ENCODE data around the gene RRAGB.

The RRAGB gene

DNA sequence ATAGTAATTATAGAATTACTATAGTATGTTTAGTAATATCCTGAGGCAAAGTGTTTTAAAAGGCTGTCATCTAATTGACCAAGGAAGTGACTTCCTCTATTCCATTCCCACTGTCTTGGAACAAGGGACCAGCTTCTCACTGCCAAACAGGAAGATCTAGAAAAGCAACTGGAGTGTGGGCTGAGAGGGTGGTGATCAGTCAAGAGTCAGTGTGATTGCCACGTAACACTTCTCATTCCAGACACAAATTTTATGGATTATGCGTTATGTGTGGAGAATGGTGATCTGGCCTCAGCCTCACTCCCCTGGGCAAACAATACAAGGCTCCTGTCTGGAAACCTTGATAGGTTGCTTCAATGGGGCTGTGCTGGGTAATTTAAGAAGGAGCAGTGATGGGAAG, 60.0 kb downstream of the RRAGB start:
- no peak overlapping the region for H3K27ac ChIP-seq
- TF ChIP-seq, protein P1, sequence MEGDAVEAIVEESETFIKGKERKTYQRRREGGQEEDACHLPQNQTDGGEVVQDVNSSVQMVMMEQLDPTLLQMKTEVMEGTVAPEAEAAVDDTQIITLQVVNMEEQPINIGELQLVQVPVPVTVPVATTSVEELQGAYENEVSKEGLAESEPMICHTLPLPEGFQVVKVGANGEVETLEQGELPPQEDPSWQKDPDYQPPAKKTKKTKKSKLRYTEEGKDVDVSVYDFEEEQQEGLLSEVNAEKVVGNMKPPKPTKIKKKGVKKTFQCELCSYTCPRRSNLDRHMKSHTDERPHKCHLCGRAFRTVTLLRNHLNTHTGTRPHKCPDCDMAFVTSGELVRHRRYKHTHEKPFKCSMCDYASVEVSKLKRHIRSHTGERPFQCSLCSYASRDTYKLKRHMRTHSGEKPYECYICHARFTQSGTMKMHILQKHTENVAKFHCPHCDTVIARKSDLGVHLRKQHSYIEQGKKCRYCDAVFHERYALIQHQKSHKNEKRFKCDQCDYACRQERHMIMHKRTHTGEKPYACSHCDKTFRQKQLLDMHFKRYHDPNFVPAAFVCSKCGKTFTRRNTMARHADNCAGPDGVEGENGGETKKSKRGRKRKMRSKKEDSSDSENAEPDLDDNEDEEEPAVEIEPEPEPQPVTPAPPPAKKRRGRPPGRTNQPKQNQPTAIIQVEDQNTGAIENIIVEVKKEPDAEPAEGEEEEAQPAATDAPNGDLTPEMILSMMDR (conservative IDR thresholded peaks at IDR 0.05), result no peak
- no peak for TF ChIP-seq ZFX (IDR thresholded peaks at IDR 0.05)

- TF ChIP-seq ZFX (IDR thresholded peaks at IDR 0.05), result no peak
- TF ChIP-seq, protein P1 (conservative IDR thresholded peaks at IDR 0.05), result no peak
- H3K27ac ChIP-seq, result no peak overlapping the region
Observed at GRCh38 chrX:55778322-55778721, 60.8 kb downstream of the RRAGB start.

DNA sequence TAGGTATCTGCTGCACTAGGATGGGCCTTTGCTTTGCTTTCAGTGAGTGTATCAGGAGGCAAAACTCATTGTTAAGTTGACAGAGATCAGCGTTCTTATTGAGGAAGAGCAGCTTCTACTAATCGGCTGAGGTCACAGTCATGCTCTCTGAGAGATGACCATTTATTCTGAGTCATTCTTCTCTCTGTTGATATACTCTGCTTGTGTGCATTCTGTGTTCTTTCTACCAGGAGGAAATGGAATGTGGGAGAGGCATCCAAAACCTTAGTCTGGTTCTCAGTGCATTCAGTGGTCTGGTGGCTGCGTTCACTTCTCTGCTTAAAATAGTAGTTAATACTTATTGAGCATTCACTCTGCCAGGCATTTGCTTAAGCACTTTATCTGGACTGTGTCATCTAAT, 66.2 kb downstream of the RRAGB start:
- no peak for TF ChIP-seq ZFX (IDR thresholded peaks at IDR 0.05)
- TF ChIP-seq, protein P1 (conservative IDR thresholded peaks at IDR 0.05), result no peak
- no peak overlapping the region for H3K27ac ChIP-seq

- TF ChIP-seq, protein P1 (conservative IDR thresholded peaks at IDR 0.05), result no peak
- no peak for TF ChIP-seq ZFX (IDR thresholded peaks at IDR 0.05)
- H3K27ac ChIP-seq, result no peak overlapping the region
Observed at GRCh38 chrX:55787063-55787462, 69.5 kb downstream of the RRAGB start.

DNA sequence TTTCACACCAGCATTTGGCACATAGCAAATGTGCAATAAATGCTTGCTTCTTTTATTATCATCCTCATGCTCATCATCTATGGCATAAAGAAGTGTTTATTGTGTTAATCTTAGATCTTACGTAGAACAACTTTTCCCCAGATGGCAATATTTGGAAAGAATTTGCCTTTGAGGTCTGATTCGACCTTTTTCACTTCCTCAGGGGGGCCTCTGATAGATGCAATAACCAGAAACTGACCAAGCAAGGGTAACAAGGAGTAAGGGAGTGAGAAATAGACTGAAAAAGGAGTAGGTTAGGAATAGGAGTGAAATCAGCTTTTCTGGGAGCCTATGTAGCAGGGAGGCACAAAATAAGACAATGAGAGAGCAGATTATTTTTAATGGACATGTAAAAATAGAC, 70.2 kb downstream of the RRAGB start:
- no peak overlapping the region for H3K27ac ChIP-seq
- no peak for TF ChIP-seq ZFX (IDR thresholded peaks at IDR 0.05)
- TF ChIP-seq, protein P1 (conservative IDR thresholded peaks at IDR 0.05), result no peak

DNA sequence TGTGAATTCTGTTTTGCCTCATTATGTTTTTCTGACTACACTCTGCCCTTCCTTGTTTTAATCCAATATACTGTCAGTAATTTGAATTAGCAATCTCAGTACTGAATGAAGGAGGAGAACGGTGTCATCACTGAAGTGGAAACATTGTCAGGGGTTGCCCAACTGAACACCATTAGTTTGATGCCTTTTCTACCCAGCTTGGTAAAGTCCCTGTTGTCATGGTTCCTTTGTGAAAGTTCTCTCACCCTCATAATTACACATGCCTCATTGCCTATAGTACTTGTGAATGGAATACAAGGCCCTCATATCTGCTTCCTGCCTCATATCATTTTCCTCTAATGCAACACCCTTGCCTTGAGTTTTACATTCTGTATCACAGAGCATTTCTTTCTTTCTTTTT, 76.9 kb downstream of the RRAGB start:
- no peak overlapping the region for H3K27ac ChIP-seq
- TF ChIP-seq, protein P1 (conservative IDR thresholded peaks at IDR 0.05), result no peak
- no peak for TF ChIP-seq ZFX (IDR thresholded peaks at IDR 0.05)

GRCh38 chrX:55796496-55796895, 78.9 kb downstream of the RRAGB start:
- TF ChIP-seq ZFX (IDR thresholded peaks at IDR 0.05), result no peak
- TF ChIP-seq, protein P1 (conservative IDR thresholded peaks at IDR 0.05), result no peak
- no peak overlapping the region for H3K27ac ChIP-seq

Data from C4-2B (cell line).